ENCODE measurements around the gene MSL2. TPM values are rescaled to one million over a fixed set of nuclear protein-coding genes. Genes with fewer than 3 reads are reported as not detected.

Gene MSL2
- total and polyA plus RNA-seq, 2 of the 8 experiments (the other 6 are each of a cell fraction or from before 2014, with no cell fraction given), result 9.1 to 41.8 TPM

DNA sequence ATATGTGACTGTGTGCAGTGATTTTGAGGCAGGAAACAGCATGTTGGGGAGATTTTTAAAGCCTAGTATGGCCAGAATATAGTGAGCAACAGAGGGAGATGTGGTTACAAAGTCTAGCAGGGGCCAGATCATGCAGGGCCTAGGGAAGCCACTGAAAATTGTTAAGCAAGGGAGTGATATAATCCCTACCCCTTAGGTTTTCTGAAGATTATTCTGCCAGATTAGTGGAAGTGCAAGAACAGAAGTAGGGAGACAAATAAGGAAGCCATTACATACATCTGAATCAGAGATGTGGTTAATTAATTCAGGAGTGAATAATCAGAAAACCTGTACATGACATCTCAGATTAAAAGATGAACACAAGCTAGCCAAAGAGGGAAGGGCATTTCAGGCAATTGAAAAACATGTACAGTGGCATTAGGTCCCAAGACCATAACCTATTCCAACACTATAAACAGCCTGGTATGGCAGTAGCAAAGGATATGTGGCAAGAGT, 54.8 kb downstream of the MSL2 start:
- H3K79me1 ChIP-seq (ENCODE audit: low read depth, low read length), result no peaks in the 10 kb centered on the region
- H3K36me3 ChIP-seq (ENCODE audit: control insufficient read depth in 2 of 4, insufficient read depth in 4 of 4, low read length in 3 of 4), result peaks cover 0 to 3% (median 0%) of the 10 kb centered on the region in 4 experiments; a peak in 2 of 8 replicates
- no peaks in the 10 kb centered on the region for H3K79me2 ChIP-seq (ENCODE audit: control insufficient read depth in 1 of 2, insufficient read depth in 2 of 2, low read length in 2 of 2)
- no peak overlapping the region for H3K23ac ChIP-seq (ENCODE audit: insufficient read length)
- no peak overlapping the region for H2BK20ac ChIP-seq (ENCODE audit: low read length)
- no peak overlapping the region for H2AK5ac ChIP-seq (ENCODE audit: low read depth, low read length)
- no peak overlapping the region for H4K8ac ChIP-seq (ENCODE audit: extremely low read depth, insufficient read depth, low read length)
- H3K14ac ChIP-seq (ENCODE audit: insufficient read length), result no peak overlapping the region
- no peak overlapping the region for H3K4me2 ChIP-seq (ENCODE audit: insufficient read depth in 1 of 2, low read depth in 2 of 2, low read length in 2 of 2)
- H4K5ac ChIP-seq (ENCODE audit: insufficient read length, low read depth, low read length), result no peak overlapping the region
- no peak overlapping the region for H3K9ac ChIP-seq (replicated peaks in 1 of 4; ENCODE audit: extremely low read depth in 1 of 4, low read depth in 3 of 4, low read length in 3 of 4)
- no peaks in the 10 kb centered on the region; a peak in 1 of 7 replicates for H3K27me3 ChIP-seq (replicated peaks in 1 of 4; ENCODE audit: control insufficient read depth in 3 of 4, extremely low read depth in 1 of 4, insufficient read depth in 3 of 4, low read length in 3 of 4)
- DNase-seq (ENCODE audit: low read depth in 1 of 2, low spot score in 2 of 2) (no peak), FAIRE-seq (no peak)
- 0 out of 2 replicates have a peak overlapping the region, but pooled peaks have one; percentile 31 for H2BK12ac ChIP-seq (ENCODE audit: low read depth, low read length)
- no peak overlapping the region for H3K27ac ChIP-seq (ENCODE audit: low read depth, low read length)
- no peak overlapping the region for H3K18ac ChIP-seq (ENCODE audit: extremely low read depth, low read length)
- H2BK5ac ChIP-seq (ENCODE audit: low read depth, low read length), result no peak overlapping the region
- no peak overlapping the region for H2BK15ac ChIP-seq (ENCODE audit: low read length)
- peaks cover 0 to 7% (median under 1%) of the 10 kb centered on the region in 4 experiments; a peak in 2 of 7 replicates for H3K4me1 ChIP-seq (replicated peaks in 1 of 4; ENCODE audit: control insufficient read depth in 3 of 4, insufficient read depth in 4 of 4, low read length in 3 of 4)
- H3K4me3 ChIP-seq (ENCODE audit: extremely low read depth in 1 of 4, insufficient read depth in 2 of 4, low read depth in 3 of 4, low read length in 4 of 4), result no peak overlapping the region
- H3K4ac ChIP-seq (replicated peaks; ENCODE audit: insufficient read length, low read depth, low read length), result no peak overlapping the region
- H3K23me2 ChIP-seq (ENCODE audit: low read depth, low read length), result no peaks in the 10 kb centered on the region
- POLR2A ChIA-PET (ENCODE audit: partially characterized antibody), result interaction anchor here (0.6 kb wide), 1 partner anchor 56 kb away, joined by 5 read pairs; no protein-coding TSS in a partner anchor
- CTCF ChIA-PET (ENCODE audit: partially characterized antibody), result interaction anchor here (1.0 to 1.2 kb wide), 2 partner anchors 8 to 66 kb away, joined by 3 to 4 read pairs; no protein-coding TSS in a partner anchor
- no peaks in the 10 kb centered on the region for H3K9me3 ChIP-seq (ENCODE audit: insufficient read depth in 2 of 2, low read depth in 1 of 2, low read length in 1 of 2)
- H3K56ac ChIP-seq (replicated peaks; ENCODE audit: insufficient read length, low read depth, low read length), result no peak overlapping the region
- peaks cover 0 to 6% of the 10 kb centered on the region in 2 experiments for H4K20me1 ChIP-seq (replicated peaks in 1 of 2; ENCODE audit: control insufficient read depth in 1 of 2, insufficient read depth in 2 of 2, low read length in 2 of 2)
- H2AFZ ChIP-seq (ENCODE audit: low read length), result no peak overlapping the region
- H2BK120ac ChIP-seq (replicated peaks; ENCODE audit: low read depth, low read length), result no peak overlapping the region
- H4K91ac ChIP-seq (replicated peaks; ENCODE audit: insufficient read length, low read length), result no peak overlapping the region
- TF ChIP-seq SIRT6 (IDR thresholded peaks at IDR 0.05; ENCODE audit: low read length), result no peak
- no peak for TF ChIP-seq EGR1 (IDR thresholded peaks at IDR 0.05; ENCODE audit: borderline replicate concordance, low read depth, low read length)
- TF ChIP-seq SP1 (IDR thresholded peaks at IDR 0.05; ENCODE audit: low read depth, low read length), result no peak
- no peak for TF ChIP-seq TCF12 (IDR thresholded peaks at IDR 0.05; ENCODE audit: low read depth, low read length)
- TF ChIP-seq GABPA (IDR thresholded peaks at IDR 0.05; ENCODE audit: borderline replicate concordance, insufficient read depth, low read length), result no peak
- TF ChIP-seq ATF3 (IDR thresholded peaks at IDR 0.05; ENCODE audit: insufficient read depth, low read depth, low read length), result no peak
- no peak for TF ChIP-seq ASH2L (IDR thresholded peaks at IDR 0.05; ENCODE audit: low read length)
- TF ChIP-seq TBP (IDR thresholded peaks at IDR 0.05; ENCODE audit: low read depth, low read length), result no peak
- TF ChIP-seq, protein P1, sequence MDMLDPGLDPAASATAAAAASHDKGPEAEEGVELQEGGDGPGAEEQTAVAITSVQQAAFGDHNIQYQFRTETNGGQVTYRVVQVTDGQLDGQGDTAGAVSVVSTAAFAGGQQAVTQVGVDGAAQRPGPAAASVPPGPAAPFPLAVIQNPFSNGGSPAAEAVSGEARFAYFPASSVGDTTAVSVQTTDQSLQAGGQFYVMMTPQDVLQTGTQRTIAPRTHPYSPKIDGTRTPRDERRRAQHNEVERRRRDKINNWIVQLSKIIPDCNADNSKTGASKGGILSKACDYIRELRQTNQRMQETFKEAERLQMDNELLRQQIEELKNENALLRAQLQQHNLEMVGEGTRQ (IDR thresholded peaks at IDR 0.05; ENCODE audit: low read length), result no peak
- no peak for TF ChIP-seq CBX5 (IDR thresholded peaks at IDR 0.05; ENCODE audit: low read depth, low read length)
- TF ChIP-seq FOSL1 (IDR thresholded peaks at IDR 0.05; ENCODE audit: insufficient read depth, low read depth, low read length), result no peak
- no peak for TF ChIP-seq NRF1 (IDR thresholded peaks at IDR 0.05; ENCODE audit: low read depth, low read length)
- no peak for TF ChIP-seq JUND (IDR thresholded peaks at IDR 0.05; ENCODE audit: low read length)
